Brain microvascular endothelial cell (primary cell): ENCODE results near the gene JOSD1.

ENCODE experiments used
- DNase-seq: peaks from one replicate; pipeline ENCODE4 v3.0.0-alpha.2; 2020
- H3K27ac ChIP-seq: fragments of 250-450 bp; sonication (Bioruptor Pico); 2 replicates; pipeline ENCODE4 v1.5.1; 2020; ENCODE audit warnings: mild to moderate bottlenecking, moderate library complexity
- H3K27me3 ChIP-seq: fragments of 250-450 bp; sonication (Bioruptor Pico); replicated peaks from 2 replicates; pipeline ENCODE4 v1.5.1; 2020; ENCODE audit warnings: mild to moderate bottlenecking
- H3K36me3 ChIP-seq: fragments of 250-450 bp; sonication (Bioruptor Pico); replicated peaks from 2 replicates; pipeline ENCODE4 v1.5.1; 2020; ENCODE audit warnings: mild to moderate bottlenecking
- H3K4me3 ChIP-seq: 2 replicates; pipeline ENCODE4 v1.5.1; 2011; ENCODE audit warnings: low read depth, mild to moderate bottlenecking, control low read depth, low read length, moderate library complexity
- in situ Hi-C: cut with HindIII; loops from 2 replicates; pipeline ENCODE4 v1.10.0; 2017; ENCODE audit warnings: low sequenced_read_pairs, low pct_ligation_motif_present
- TF ChIP-seq, protein P1 (sequence below): IDR thresholded peaks from 2 replicates; pipeline ENCODE4 v1.5.1; 2011; ENCODE audit warnings: low read depth, mild to moderate bottlenecking, moderate library complexity, low read length, control low read depth, inconsistent platforms; ENCODE audit errors: missing control alignments

JOSD1 gene

DNA sequence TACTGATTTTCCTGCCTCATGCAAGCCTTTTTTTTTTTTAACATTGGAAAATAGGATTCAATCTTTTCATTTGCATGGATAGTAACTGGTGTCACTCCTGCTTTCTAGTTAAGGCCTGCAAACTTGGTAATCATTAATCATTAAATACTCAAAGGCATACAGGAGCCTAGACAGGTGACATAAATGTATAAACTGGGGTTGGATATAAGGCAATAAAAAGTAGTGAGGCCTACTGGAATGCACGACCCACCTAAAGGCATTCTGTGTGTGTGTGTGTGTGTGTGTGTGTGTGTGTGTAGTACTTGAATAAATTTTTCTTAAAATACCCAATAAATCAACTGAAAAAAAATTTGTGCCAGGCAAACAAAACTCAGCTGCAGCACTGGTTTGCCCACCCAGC, 11.1 kb downstream of the JOSD1 start:
- peaks cover 67% of the 10 kb centered on the region for H3K36me3 ChIP-seq
- DNase-seq: no peak
- TF ChIP-seq, protein P1, sequence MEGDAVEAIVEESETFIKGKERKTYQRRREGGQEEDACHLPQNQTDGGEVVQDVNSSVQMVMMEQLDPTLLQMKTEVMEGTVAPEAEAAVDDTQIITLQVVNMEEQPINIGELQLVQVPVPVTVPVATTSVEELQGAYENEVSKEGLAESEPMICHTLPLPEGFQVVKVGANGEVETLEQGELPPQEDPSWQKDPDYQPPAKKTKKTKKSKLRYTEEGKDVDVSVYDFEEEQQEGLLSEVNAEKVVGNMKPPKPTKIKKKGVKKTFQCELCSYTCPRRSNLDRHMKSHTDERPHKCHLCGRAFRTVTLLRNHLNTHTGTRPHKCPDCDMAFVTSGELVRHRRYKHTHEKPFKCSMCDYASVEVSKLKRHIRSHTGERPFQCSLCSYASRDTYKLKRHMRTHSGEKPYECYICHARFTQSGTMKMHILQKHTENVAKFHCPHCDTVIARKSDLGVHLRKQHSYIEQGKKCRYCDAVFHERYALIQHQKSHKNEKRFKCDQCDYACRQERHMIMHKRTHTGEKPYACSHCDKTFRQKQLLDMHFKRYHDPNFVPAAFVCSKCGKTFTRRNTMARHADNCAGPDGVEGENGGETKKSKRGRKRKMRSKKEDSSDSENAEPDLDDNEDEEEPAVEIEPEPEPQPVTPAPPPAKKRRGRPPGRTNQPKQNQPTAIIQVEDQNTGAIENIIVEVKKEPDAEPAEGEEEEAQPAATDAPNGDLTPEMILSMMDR: no peak
- in situ Hi-C loops: no loop called here
- no peak overlapping the region for H3K27ac ChIP-seq
- no peak overlapping the region for H3K4me3 ChIP-seq
- H3K27me3 ChIP-seq: no peaks in the 10 kb centered on the region

DNA sequence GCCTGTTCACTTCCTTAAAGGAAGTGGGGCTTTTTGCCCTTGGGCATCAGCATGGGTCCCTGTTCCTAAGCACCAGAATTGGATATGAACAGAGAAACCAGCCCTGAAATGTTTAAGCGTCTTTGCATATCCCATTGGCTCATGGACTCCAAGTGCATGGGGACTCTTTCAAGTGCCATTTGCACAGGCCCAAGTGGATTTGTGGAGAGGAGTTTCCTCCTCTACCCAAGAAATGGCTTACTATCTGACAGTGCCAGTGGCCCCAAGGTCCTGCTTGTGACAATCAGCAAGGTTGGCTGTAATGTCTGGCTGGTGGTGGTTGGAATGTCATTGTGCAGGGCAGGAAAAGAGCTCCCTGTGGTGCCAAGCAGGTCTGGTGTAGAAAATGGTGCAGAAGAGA, 15.0 kb downstream of the JOSD1 start:
- TF ChIP-seq, protein P1: no peak
- Histone ChIP-seq H3K27me3 (no peaks in the 10 kb centered on the region), H3K27ac (no peak overlapping the region), H3K36me3 (peaks cover 55% of the 10 kb centered on the region), H3K4me3 (no peak overlapping the region)
- in situ Hi-C loops: no loop called here
- DNase-seq: no peak

DNA sequence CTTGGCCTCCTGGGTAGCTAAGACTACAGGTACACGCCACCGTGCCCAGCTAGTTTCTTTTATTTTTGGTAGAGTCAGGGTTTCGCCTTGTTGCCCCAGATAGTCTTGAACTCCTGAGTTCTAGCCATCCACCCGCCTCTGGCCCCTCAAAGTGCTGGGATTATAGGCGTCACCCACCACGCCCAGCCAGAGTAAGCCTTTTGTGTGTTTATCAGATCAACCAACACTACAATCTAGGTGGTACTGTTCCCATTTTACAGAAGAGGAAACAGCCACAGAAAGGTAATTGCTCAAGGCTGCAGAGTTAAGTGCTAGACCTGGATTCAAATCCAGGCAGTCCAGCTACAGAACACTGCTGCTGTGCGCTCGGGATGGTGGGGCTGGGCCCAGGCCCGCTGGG, 15.8 kb downstream of the JOSD1 start:
- Histone ChIP-seq H3K27ac (no peak overlapping the region), H3K4me3 (no peak overlapping the region), H3K36me3 (peaks cover 51% of the 10 kb centered on the region), H3K27me3 (no peaks in the 10 kb centered on the region)
- TF ChIP-seq, protein P1: no peak
- no peak for DNase-seq
- in situ Hi-C loops: no loop called here

DNA sequence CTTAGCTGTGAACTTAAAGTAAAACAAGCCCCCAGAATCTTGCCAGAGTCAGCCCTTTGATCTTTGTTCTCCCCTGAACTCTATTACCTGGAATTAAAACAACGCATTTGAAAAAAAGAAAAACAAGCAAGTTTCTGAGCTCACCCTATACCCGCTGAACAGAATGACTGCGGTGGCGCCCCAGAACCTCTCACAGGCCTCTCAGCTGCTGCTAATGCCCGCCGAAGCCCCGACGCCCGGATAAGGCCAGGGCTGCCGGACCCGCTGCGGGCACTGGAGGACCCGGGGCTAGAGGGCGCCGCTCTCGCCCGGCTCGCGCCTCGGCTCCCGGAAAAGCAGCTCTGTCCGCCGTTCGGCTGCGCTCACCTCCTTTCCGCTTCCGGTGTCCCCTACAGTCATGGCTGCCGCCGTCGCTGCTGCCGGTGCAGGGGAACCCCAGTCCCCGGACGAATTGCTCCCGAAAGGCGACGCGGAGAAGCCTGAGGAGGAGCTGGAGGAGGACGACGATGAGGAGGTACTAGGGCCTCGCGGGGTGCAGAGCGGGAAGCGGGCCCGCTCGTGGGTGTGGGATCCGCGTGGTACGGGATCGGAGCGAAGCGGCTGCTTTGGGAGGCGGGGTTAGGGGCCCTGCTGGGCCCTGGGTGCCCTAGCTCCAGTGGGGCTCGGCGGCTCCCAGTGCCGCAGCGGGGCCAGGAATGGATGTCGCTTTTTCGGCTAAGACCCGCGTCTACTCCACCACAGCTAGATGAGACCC, 19.0 kb downstream of the JOSD1 start, which contains the start of gene TOMM22:
Gene TOMM22 (plus strand): TSS at position 376 of the 754 bp plus-strand sequence. CDS start 22 bp downstream, at position 398.
- TF ChIP-seq, protein P1: peak; percentile 61
- in situ Hi-C loops: no loop called here
- DNase-seq: peak; percentile 77
- peak within 1 kb of the TSS; percentile 54 for H3K27ac ChIP-seq
- H3K4me3 ChIP-seq: peak within 1 kb of the TSS; percentile 94
- no peaks in the 10 kb centered on the region for H3K27me3 ChIP-seq
- H3K36me3 ChIP-seq: peaks cover 24% of the 10 kb centered on the region

DNA sequence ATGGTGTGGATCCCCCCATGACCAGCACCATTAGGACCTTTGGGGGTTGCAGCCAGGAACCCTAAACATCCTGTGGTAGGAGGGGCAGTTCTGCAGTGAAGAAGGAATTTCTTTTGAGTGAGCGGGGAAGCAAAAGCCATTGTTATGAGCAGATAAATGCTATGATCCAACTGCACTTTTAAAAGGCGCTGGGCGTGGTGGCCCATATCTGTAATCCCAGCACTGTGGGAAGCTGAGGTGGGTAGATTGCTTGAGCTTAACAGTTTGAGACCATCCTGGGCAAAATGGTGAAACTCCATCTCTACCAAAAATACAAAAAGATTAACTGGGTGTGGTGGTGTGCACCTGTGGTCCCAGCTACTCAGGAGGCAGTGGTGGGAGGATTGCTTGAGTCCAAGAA, 24.9 kb downstream of the JOSD1 start:
- in situ Hi-C loops: no loop called here

More for the DNA sequence above, 24.9 kb downstream of the JOSD1 start:
- no peak for DNase-seq
- Histone ChIP-seq H3K36me3 (peaks cover 11% of the 10 kb centered on the region), H3K4me3 (no peak overlapping the region), H3K27ac (no peak overlapping the region), H3K27me3 (no peaks in the 10 kb centered on the region)
- TF ChIP-seq, protein P1: no peak
